Mesenteric fat pad (tissue), 1 donor: ENCODE data around the gene DHRS3. TPM values are rescaled to one million over a fixed set of nuclear protein-coding genes. Genes with fewer than 3 reads are reported as not detected.

Experiments
- DNase-seq: peaks from one replicate; pipeline ENCODE4 v3.0.0-alpha.2; 2020; ENCODE audit warnings: low spot score
- total RNA-seq: library from RNA; stranded (reverse); fragmentation: NEBNext Ultra II Directional; extraction: Animal tissue kit (Norgen Biotek cat#: 25700); gene quantifications from one replicate; pipeline ENCODE4 v1.2.1, GENCODE V29; 2021
- donor health status: DM: yes; HTN: yes; CAD: no.

Gene DHRS3
- total RNA-seq, 1 donor from 2014 or later, result 495 TPM

- DNase-seq, result no peak
Observed at GRCh38 chr1:12554521-12555305, 63.3 kb downstream of the DHRS3 start.

- no peak for DNase-seq
Observed at GRCh38 chr1:12553963-12554362, 64.0 kb downstream of the DHRS3 start.

- DNase-seq, result no peak
Observed at GRCh38 chr1:12552951-12553921, 64.8 kb downstream of the DHRS3 start.

DNA sequence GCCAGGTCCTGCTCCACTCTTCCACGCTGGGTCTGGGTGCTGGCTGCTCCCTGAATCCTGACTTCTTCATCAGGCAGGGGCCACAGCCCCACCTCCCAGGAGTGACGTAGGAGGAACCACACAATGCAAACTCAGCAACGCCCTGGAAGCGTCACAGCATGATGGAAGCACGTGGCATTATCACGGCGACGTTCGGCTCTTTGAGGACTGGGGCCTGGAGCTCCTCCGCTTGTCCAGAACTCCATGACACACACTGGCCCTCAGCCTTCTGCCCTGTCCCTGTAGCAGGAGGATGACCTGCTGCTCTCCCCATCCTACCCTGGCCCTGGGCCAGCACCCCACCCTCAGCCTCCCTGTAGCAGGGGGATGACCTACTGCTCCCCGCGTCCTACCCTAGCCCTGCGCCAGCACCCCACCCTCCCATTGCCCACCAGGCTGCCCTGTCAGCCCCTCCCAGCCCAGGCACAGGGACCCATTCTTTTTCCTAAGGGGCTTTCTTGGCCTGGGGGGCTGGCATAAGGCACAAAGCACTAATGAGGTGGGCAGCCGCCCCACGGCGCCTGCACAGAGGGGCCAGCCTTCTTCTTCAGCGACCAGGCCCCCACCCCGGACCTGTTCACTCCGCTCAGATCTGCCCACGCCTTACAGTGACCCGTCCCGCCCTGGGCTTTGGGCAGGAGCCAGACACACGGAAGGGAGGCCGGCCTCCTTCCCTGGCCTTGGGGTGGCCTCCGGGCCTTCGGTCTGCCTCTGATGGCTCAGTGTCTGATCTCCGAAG is 65.7 kb downstream of the DHRS3 start:
- no peak for DNase-seq

DNA sequence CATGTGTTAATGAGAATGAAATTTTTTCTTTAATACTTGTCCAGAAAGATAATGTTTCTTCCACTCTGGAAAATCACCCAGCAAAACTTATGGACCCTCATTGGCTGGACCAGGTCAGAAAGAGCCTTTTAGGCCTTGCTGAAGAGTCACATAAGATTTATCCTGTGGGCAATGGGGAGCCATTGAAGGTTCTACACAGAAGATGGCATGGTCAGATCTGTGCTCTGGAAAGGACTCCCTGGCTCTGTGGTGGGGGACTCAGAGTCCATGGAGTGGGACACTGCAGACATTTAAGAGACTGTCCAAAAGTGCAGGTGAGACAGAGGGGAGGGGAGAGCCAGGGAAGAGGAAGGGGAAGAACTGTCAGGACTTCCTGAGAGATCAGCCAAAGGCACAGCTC is 66.4 kb downstream of the DHRS3 start:
- DNase-seq, result no peak

- DNase-seq, result no peak
Observed at GRCh38 chr1:12549460-12550349, 68.3 kb downstream of the DHRS3 start.

DNA sequence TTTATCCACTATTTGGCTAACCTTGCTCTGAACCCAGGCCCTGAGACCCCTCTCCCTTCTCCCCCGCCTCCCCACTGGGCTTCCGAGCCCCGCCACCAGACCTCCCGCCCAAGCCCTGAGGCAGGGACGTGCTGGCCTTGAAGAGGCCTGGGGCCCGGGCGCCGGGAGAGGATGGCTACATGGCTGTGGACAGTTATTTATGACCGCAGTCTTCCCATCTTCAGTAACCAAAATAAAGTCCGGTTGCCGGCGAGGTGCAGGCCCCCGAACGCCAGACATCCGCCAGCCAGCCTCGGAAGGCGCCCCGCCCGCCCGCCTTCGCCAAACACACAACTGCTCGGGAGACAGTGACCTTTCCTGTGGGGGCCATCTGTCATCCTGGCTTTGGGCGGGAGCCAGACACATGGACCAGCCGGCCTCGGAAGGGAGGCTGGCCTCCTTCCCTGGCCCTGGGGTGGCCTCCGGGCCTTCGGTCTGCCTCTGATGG is 69.0 kb downstream of the DHRS3 start:
- no peak for DNase-seq

GRCh38 chr1:12548279-12548972 is 69.6 kb downstream of the DHRS3 start:
- peak; percentile 88 for DNase-seq

DNA sequence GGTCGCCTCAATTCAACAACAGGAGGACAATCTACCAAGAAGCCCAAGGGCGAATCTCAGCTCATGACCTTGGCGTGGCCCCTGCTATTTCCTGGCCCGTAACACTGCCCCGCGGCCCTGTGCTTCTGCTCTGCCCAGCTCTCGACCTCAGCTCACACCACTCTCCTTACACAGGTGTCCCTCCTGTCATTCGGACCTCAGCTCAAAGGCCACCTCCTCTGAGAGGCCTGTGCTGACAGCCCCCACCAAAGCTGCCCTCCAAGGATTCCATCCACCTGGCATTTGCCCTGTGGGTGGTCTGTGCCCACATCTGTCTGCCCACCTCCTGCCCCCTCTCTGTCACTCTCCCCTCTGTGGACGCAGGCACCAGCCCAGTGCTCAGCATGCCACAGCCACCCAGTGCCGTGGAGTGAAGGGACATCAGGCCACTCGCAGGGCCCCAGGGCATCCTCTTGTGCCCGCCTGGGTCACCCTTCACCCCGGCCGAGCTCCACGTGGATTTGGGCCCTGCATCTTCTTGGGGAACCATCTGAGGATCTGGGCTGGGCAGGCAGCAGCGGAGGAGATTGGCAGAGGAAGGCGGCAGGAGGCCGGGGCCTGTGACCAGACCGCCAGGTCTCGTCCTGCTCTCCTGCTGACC is 70.3 kb downstream of the DHRS3 start:
- DNase-seq, result peak; percentile 81

GRCh38 chr1:12546771-12547585 is 71.0 kb downstream of the DHRS3 start:
- peak; percentile 90 for DNase-seq

DNA sequence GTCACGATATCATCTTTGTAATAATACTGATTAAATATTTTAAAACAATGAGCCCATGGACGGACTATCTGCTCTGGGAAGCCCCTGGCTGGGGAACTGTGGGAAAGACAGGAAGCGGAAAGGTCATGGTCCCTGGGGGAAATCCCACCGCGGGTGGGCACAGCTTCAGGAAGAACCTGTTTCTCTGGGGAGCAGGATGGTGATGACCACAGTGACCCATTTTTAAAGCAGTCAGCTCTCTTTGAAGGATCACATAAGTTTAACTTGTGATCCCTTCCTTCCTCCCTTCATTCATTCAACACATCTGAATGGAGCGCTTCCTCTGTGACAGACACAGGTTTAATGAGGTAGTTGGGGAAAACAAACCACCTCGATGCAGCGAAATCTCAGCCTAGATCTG is 73.0 kb downstream of the DHRS3 start:
- peak; percentile 39 for DNase-seq

DNA sequence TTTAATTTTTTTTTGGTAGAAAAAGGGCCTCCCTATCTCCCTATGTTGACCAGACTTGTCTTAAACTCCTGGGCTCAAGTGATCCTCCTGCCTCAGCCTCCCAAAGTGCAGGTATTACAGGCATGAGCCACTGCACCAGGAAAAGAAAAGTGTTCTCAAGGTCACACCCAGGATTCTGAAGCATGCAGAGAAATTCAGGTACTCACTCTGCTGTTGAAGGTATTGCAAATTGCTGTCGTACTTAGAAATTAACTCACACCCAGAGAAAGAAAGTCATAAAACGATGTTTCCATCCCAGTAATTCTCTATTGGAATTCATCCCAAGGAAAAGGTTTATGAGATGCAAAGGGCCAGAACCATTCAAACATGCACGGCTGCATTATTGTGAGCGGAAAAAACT is 73.7 kb downstream of the DHRS3 start:
- peak; percentile 11 for DNase-seq

- DNase-seq, result no peak
Observed at GRCh38 chr1:12543740-12544154, 74.3 kb downstream of the DHRS3 start.

- DNase-seq, result no peak
Observed at GRCh38 chr1:12542616-12543592, 75.1 kb downstream of the DHRS3 start.

- DNase-seq, result peak; percentile 49
Observed at GRCh38 chr1:12542138-12542465, 75.9 kb downstream of the DHRS3 start.

DNA sequence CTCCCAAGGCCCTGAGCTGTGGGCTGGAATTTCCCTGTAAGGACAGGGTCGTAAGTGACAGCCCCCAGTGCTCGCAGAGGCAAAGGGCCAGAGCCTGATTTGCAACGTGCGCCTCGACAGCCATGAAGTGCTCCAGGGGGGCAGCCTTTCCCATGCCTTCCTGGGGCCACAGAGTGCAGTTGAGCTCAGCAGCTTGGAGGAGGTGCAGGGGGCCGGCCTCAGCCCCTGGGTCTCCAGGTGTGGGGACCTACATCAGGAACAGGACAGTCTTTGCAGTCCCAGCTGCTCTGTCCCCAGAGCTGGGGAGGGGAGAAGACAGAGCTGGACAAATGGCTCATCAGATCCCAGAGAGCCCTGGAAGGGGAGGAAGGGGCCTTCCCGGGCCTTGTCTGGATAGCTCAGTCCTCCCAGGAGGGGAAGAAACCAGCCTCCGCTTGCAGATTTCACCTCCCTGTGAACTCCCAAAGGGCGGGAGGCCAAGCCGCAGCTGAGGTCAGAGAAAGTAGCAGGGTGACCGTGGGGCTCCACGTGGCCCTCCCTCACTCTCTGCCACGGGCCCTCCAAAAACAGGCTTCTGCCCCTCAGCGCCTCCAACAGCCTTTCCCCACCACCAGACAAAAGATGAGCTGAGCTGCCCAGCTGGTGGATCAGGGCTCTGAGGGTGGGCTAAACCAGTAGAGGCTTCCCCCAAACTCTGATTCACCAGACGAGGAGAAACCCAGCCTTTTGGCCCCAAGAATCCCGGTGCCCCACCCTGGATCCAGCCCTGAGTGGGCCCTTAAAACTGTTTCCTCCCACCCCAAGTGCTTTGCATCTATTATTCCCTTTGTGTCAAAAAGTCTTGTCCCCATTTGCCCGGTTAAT is 76.5 kb downstream of the DHRS3 start:
- DNase-seq, result peak; percentile 89
